ENCODE data around the gene RHOB. TPM values are rescaled to one million over a fixed set of nuclear protein-coding genes. Genes with fewer than 3 reads are reported as not detected.
A peak's percentile ranks its signal among the peaks of the same experiment; 100 is the strongest.

Gene RHOB
- total and polyA plus RNA-seq, 4 donors: 82.6 to 634 (median 160) TPM

- H3K4me1 ChIP-seq (ENCODE audit: control insufficient read depth in 4 of 4, insufficient read depth in 4 of 4, low read length in 3 of 4): peaks cover 13 to 44% (median 39%) of the 10 kb centered on the region in 4 donors
- no peak for DNase-seq (ENCODE audit: low spot score)
- no peak overlapping the region for H3K4me3 ChIP-seq (ENCODE audit: low read depth in 1 of 3, low read length in 3 of 3)
- no peak overlapping the region for H3K27ac ChIP-seq (ENCODE audit: low read depth in 1 of 2, low read length in 2 of 2)
- 90% methylated on average over 9 of the region's 9 CpGs for WGBS
- no peaks in the 10 kb centered on the region for H3K36me3 ChIP-seq (ENCODE audit: control insufficient read depth in 4 of 4, insufficient read depth in 3 of 4, low read depth in 1 of 4, low read length in 3 of 4)
- no peaks in the 10 kb centered on the region for H3K9me3 ChIP-seq (ENCODE audit: control insufficient read depth in 4 of 4, low read length in 3 of 4)
- H3K9ac ChIP-seq (ENCODE audit: low read depth in 1 of 2, low read length in 2 of 2): no peak overlapping the region
- H3K27me3 ChIP-seq (ENCODE audit: control insufficient read depth in 4 of 4, insufficient read depth in 4 of 4, low read length in 3 of 4): no peaks in the 10 kb centered on the region
- no peak for TF ChIP-seq ATF3 (IDR thresholded peaks at IDR 0.05)
Observed at GRCh38 chr2:20419752-20420151, 27.1 kb upstream of the RHOB start.

GRCh38 chr2:20421336-20421987 is 25.4 kb upstream of the RHOB start:
- Histone ChIP-seq H3K27me3 (ENCODE audit: control insufficient read depth in 4 of 4, insufficient read depth in 4 of 4, low read length in 3 of 4) (no peaks in the 10 kb centered on the region), H3K9me3 (ENCODE audit: control insufficient read depth in 4 of 4, low read length in 3 of 4) (no peaks in the 10 kb centered on the region), H3K4me3 (ENCODE audit: low read depth in 1 of 3, low read length in 3 of 3) (no peak overlapping the region), H3K27ac (ENCODE audit: low read depth in 1 of 2, low read length in 2 of 2) (peak overlapping the region in 1 of 2 donors; percentile 21), H3K36me3 (ENCODE audit: control insufficient read depth in 4 of 4, insufficient read depth in 3 of 4, low read depth in 1 of 4, low read length in 3 of 4) (no peaks in the 10 kb centered on the region), H3K9ac (ENCODE audit: low read depth in 1 of 2, low read length in 2 of 2) (no peak overlapping the region), H3K4me1 (ENCODE audit: control insufficient read depth in 4 of 4, insufficient read depth in 4 of 4, low read length in 3 of 4) (peaks cover 13 to 43% (median 39%) of the 10 kb centered on the region in 4 donors)
- peak; percentile 26 for DNase-seq (ENCODE audit: low spot score)
- WGBS: 79% methylated on average over 14 of the region's 14 CpGs
- TF ChIP-seq FOXA1 (IDR thresholded peaks at IDR 0.05) (no peak), HNF4G (IDR thresholded peaks at IDR 0.05) (peak; percentile 60), EGR1 (IDR thresholded peaks at IDR 0.05; ENCODE audit: low read depth in 2 of 2) (no peak), RXRA (IDR thresholded peaks at IDR 0.05) (peak in 1 of 2 donors; percentile 54), JUND (IDR thresholded peaks at IDR 0.05) (no peak), REST (IDR thresholded peaks at IDR 0.05) (no peak), SP1 (IDR thresholded peaks at IDR 0.05) (peak; percentile 53), GABPA (IDR thresholded peaks at IDR 0.05 in 1 of 2, conservative IDR thresholded peaks at IDR 0.05 in 1 of 2) (no peak), HNF4A (conservative IDR thresholded peaks at IDR 0.05) (peak; percentile 65 to 87), NR2F2 (IDR thresholded peaks at IDR 0.05) (no peak), TAF1 (conservative IDR thresholded peaks at IDR 0.05) (no peak)
- TF ChIP-seq, protein P1, sequence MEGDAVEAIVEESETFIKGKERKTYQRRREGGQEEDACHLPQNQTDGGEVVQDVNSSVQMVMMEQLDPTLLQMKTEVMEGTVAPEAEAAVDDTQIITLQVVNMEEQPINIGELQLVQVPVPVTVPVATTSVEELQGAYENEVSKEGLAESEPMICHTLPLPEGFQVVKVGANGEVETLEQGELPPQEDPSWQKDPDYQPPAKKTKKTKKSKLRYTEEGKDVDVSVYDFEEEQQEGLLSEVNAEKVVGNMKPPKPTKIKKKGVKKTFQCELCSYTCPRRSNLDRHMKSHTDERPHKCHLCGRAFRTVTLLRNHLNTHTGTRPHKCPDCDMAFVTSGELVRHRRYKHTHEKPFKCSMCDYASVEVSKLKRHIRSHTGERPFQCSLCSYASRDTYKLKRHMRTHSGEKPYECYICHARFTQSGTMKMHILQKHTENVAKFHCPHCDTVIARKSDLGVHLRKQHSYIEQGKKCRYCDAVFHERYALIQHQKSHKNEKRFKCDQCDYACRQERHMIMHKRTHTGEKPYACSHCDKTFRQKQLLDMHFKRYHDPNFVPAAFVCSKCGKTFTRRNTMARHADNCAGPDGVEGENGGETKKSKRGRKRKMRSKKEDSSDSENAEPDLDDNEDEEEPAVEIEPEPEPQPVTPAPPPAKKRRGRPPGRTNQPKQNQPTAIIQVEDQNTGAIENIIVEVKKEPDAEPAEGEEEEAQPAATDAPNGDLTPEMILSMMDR (IDR thresholded peaks at IDR 0.05; ENCODE audit: low read depth, low read length, missing input control): no peak
- TF ChIP-seq, protein P2, sequence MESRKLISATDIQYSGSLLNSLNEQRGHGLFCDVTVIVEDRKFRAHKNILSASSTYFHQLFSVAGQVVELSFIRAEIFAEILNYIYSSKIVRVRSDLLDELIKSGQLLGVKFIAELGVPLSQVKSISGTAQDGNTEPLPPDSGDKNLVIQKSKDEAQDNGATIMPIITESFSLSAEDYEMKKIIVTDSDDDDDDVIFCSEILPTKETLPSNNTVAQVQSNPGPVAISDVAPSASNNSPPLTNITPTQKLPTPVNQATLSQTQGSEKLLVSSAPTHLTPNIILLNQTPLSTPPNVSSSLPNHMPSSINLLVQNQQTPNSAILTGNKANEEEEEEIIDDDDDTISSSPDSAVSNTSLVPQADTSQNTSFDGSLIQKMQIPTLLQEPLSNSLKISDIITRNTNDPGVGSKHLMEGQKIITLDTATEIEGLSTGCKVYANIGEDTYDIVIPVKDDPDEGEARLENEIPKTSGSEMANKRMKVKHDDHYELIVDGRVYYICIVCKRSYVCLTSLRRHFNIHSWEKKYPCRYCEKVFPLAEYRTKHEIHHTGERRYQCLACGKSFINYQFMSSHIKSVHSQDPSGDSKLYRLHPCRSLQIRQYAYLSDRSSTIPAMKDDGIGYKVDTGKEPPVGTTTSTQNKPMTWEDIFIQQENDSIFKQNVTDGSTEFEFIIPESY (IDR thresholded peaks at IDR 0.05): no peak
- TF ChIP-seq, protein P3, sequence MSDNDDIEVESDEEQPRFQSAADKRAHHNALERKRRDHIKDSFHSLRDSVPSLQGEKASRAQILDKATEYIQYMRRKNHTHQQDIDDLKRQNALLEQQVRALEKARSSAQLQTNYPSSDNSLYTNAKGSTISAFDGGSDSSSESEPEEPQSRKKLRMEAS (IDR thresholded peaks at IDR 0.05): no peak

Data from liver (tissue), 9 donors.